ENCODE results near the gene KMT5C. TPM values are rescaled to one million over a fixed set of nuclear protein-coding genes. Genes with fewer than 3 reads are reported as not detected.
A peak's percentile ranks its signal among the peaks of the same experiment; 100 is the strongest.

The KMT5C gene
- total and polyA plus RNA-seq, 2 experiments from 2014 or later, result 2.7 to 8.1 TPM

- H3K4me3 ChIP-seq, result no peak overlapping the region
- H3K27me3 ChIP-seq (replicated peaks; ENCODE audit: insufficient read depth), result no peaks in the 10 kb centered on the region
- no peaks in the 10 kb centered on the region for H3K4me1 ChIP-seq (ENCODE audit: insufficient read depth)
- peak; percentile 72 for DNase-seq
- in situ Hi-C loops (cut with MboI), result no loop called here
- H3F3A ChIP-seq (ENCODE audit: insufficient read depth), result no peaks in the 10 kb centered on the region
- no peaks in the 10 kb centered on the region for H3K9me3 ChIP-seq (ENCODE audit: low read depth)
- H3K9me2 ChIP-seq (ENCODE audit: insufficient read depth), result no peaks in the 10 kb centered on the region
- no peak overlapping the region for H3K9ac ChIP-seq
- 8 to 9% methylated on average over 20 to 21 of the region's 21 CpGs for WGBS, 2 experiments (ENCODE audit: low coverage in 1 of 2, low lambda C conversion rate in 2 of 2, missing lambda C conversion rate in 2 of 2)
- no peak overlapping the region for H3K4me2 ChIP-seq (ENCODE audit: unreplicated experiment)
- TF ChIP-seq EZH2phosphoT487 (IDR thresholded peaks at IDR 0.05; ENCODE audit: insufficient read depth, low read depth), result no peak
- no peak for TF ChIP-seq EZH2 (IDR thresholded peaks at IDR 0.05; ENCODE audit: insufficient read depth, poor library complexity, severe bottlenecking)
- H3K36me3 ChIP-seq (ENCODE audit: low read depth), result no peaks in the 10 kb centered on the region
- H2AFZ ChIP-seq, result peak overlapping the region; percentile 68
- H3K79me2 ChIP-seq (ENCODE audit: insufficient read depth), result no peaks in the 10 kb centered on the region
- no peak overlapping the region for H3K27ac ChIP-seq
- no peaks in the 10 kb centered on the region for H4K20me1 ChIP-seq (ENCODE audit: insufficient read depth)
Observed at GRCh38 chr19:55319785-55320184, 19.9 kb upstream of the KMT5C start.

GRCh38 chr19:55320844-55321419, 18.7 kb upstream of the KMT5C start:
- no peak for DNase-seq
- Histone ChIP-seq H3K4me3 (no peak overlapping the region), H3K4me2 (ENCODE audit: unreplicated experiment) (no peak overlapping the region), H3K9me3 (ENCODE audit: low read depth) (no peaks in the 10 kb centered on the region), H3F3A (ENCODE audit: insufficient read depth) (no peaks in the 10 kb centered on the region), H3K36me3 (ENCODE audit: low read depth) (no peaks in the 10 kb centered on the region), H3K9ac (no peak overlapping the region), H4K20me1 (ENCODE audit: insufficient read depth) (no peaks in the 10 kb centered on the region), H3K27ac (no peak overlapping the region), H3K27me3 (replicated peaks; ENCODE audit: insufficient read depth) (no peaks in the 10 kb centered on the region), H3K4me1 (ENCODE audit: insufficient read depth) (no peaks in the 10 kb centered on the region), H3K9me2 (ENCODE audit: insufficient read depth) (no peaks in the 10 kb centered on the region), H3K79me2 (ENCODE audit: insufficient read depth) (no peaks in the 10 kb centered on the region), H2AFZ (no peak overlapping the region)
- WGBS, 2 experiments (ENCODE audit: low coverage in 1 of 2, low lambda C conversion rate in 2 of 2, missing lambda C conversion rate in 2 of 2), result 81 to 82% methylated on average over 8 of the region's 8 CpGs
- TF ChIP-seq EZH2 (IDR thresholded peaks at IDR 0.05; ENCODE audit: insufficient read depth, poor library complexity, severe bottlenecking) (no peak), EZH2phosphoT487 (IDR thresholded peaks at IDR 0.05; ENCODE audit: insufficient read depth, low read depth) (no peak)
- in situ Hi-C loops (cut with MboI), result no loop called here

GRCh38 chr19:55321466-55322137, 18.1 kb upstream of the KMT5C start:
- Histone ChIP-seq H3K9me2 (ENCODE audit: insufficient read depth) (no peaks in the 10 kb centered on the region), H4K20me1 (ENCODE audit: insufficient read depth) (no peaks in the 10 kb centered on the region), H3K9ac (no peak overlapping the region), H3K9me3 (ENCODE audit: low read depth) (no peaks in the 10 kb centered on the region), H2AFZ (no peak overlapping the region), H3K4me1 (ENCODE audit: insufficient read depth) (no peaks in the 10 kb centered on the region), H3F3A (ENCODE audit: insufficient read depth) (no peaks in the 10 kb centered on the region), H3K36me3 (ENCODE audit: low read depth) (no peaks in the 10 kb centered on the region), H3K27me3 (replicated peaks; ENCODE audit: insufficient read depth) (no peaks in the 10 kb centered on the region), H3K79me2 (ENCODE audit: insufficient read depth) (no peaks in the 10 kb centered on the region), H3K4me3 (no peak overlapping the region), H3K27ac (no peak overlapping the region), H3K4me2 (ENCODE audit: unreplicated experiment) (no peak overlapping the region)
- DNase-seq, result no peak
- WGBS, 2 experiments (ENCODE audit: low coverage in 1 of 2, low lambda C conversion rate in 2 of 2, missing lambda C conversion rate in 2 of 2), result 70 to 71% methylated on average over 8 to 9 of the region's 9 CpGs
- TF ChIP-seq EZH2phosphoT487 (IDR thresholded peaks at IDR 0.05; ENCODE audit: insufficient read depth, low read depth) (no peak), EZH2 (IDR thresholded peaks at IDR 0.05; ENCODE audit: insufficient read depth, poor library complexity, severe bottlenecking) (no peak)
- in situ Hi-C loops (cut with MboI), result no loop called here

GRCh38 chr19:55322204-55322885, 17.3 kb upstream of the KMT5C start:
- Histone ChIP-seq H3K79me2 (ENCODE audit: insufficient read depth) (no peaks in the 10 kb centered on the region), H3K4me2 (ENCODE audit: unreplicated experiment) (no peak overlapping the region), H3K36me3 (ENCODE audit: low read depth) (no peaks in the 10 kb centered on the region), H3K27ac (no peak overlapping the region), H3K4me1 (ENCODE audit: insufficient read depth) (peaks cover 2% of the 10 kb centered on the region), H3K9ac (no peak overlapping the region), H4K20me1 (ENCODE audit: insufficient read depth) (no peaks in the 10 kb centered on the region), H3K9me2 (ENCODE audit: insufficient read depth) (no peaks in the 10 kb centered on the region), H2AFZ (no peak overlapping the region), H3F3A (ENCODE audit: insufficient read depth) (no peaks in the 10 kb centered on the region), H3K4me3 (no peak overlapping the region), H3K27me3 (replicated peaks; ENCODE audit: insufficient read depth) (no peaks in the 10 kb centered on the region), H3K9me3 (ENCODE audit: low read depth) (no peaks in the 10 kb centered on the region)
- DNase-seq, result no peak
- no peak for TF ChIP-seq EZH2phosphoT487 (IDR thresholded peaks at IDR 0.05; ENCODE audit: insufficient read depth, low read depth)
- 39 to 41% methylated on average over 11 to 12 of the region's 12 CpGs for WGBS, 2 experiments (ENCODE audit: low coverage in 1 of 2, low lambda C conversion rate in 2 of 2, missing lambda C conversion rate in 2 of 2)
- in situ Hi-C loops (cut with MboI), result no loop called here

Measured in GM23248 (cell line).